ENCODE data around the gene CCDC73.

- no peak for TF ChIP-seq CTCF (conservative IDR thresholded peaks at IDR 0.05; ENCODE audit: low read depth, low read length)
- TF ChIP-seq EZH2 (IDR thresholded peaks at IDR 0.05; ENCODE audit: low read length, unreplicated experiment), result no peak
Measured at GRCh38 chr11:32827276-32827675, 32.8 kb upstream of the CCDC73 start.
